Mesothelial cell of epicardium (in vitro differentiated cells): ENCODE results near the gene ASXL1. TPM values are rescaled to one million over a fixed set of nuclear protein-coding genes. Genes with fewer than 3 reads are reported as not detected.
A peak's percentile ranks its signal among the peaks of the same experiment; 100 is the strongest.

ENCODE experiments used
- DNase-seq, 2 experiments: peaks; one replicate each; pipeline ENCODE4 v3.0.0; 2021; ENCODE audit warnings: low spot score in 2 of 2; ENCODE audit not compliant: unreplicated experiment in 2 of 2
- H3K27ac Mint-ChIP-seq: 2 replicates; pipeline ENCODE4 v1.8.0; 2021; ENCODE audit warnings: mixed read lengths
- H3K27me3 Mint-ChIP-seq: 2 replicates; pipeline ENCODE4 v1.8.0; 2021; ENCODE audit warnings: low read depth, mixed read lengths
- H3K36me3 Mint-ChIP-seq: 2 replicates; pipeline ENCODE4 v1.8.0; 2021; ENCODE audit warnings: mixed read lengths
- H3K4me1 Mint-ChIP-seq: 2 replicates; pipeline ENCODE4 v1.8.0; 2021; ENCODE audit warnings: mixed read lengths
- H3K4me3 Mint-ChIP-seq: 2 replicates; pipeline ENCODE4 v1.8.0; 2021; ENCODE audit warnings: mild to moderate bottlenecking, moderate library complexity, mixed read lengths
- H3K9me3 Mint-ChIP-seq: 2 replicates; pipeline ENCODE4 v1.8.0; 2021; ENCODE audit warnings: mixed read lengths
- CTCF ChIP-seq: fragments of 200-600 bp; sonication (generic); IDR thresholded peaks from one replicate; pipeline ENCODE4 v1.5.0; 2021; ENCODE audit warnings: antibody characterized with exemption; ENCODE audit not compliant: unreplicated experiment
- total RNA-seq: library from RNA; stranded (reverse); gene quantifications from 3 replicates; pipeline ENCODE4 v1.2.1, GENCODE V29; 2021

ASXL1 gene
- total RNA-seq = 173 to 182 TPM (median 173 TPM) in 3 replicates

- H3K9me3 Mint-ChIP-seq = no peaks in the 10 kb centered on the region
- H3K36me3 Mint-ChIP-seq = no peaks in the 10 kb centered on the region
- H3K4me3 Mint-ChIP-seq = peak within 1 kb of the TSS; percentile 95
- no peak for TF ChIP-seq CTCF
- no peaks in the 10 kb centered on the region for H3K27me3 Mint-ChIP-seq
- peak within 1 kb of the TSS; percentile 99 for H3K27ac Mint-ChIP-seq
- peaks cover 39% of the 10 kb centered on the region for H3K4me1 Mint-ChIP-seq
- peak; percentile 98 to 99 for DNase-seq
Measured at GRCh38 chr20:32357869-32358631, at the start of gene ASXL1. Gene ASXL1, plus strand, starts transcription at chr20:32358331. Its CDS starts 445 bp downstream, at chr20:32358776.

- H3K9me3 Mint-ChIP-seq = no peaks in the 10 kb centered on the region
- TF ChIP-seq CTCF = no peak
- H3K4me3 Mint-ChIP-seq = no peak overlapping the region
- H3K27ac Mint-ChIP-seq = no peak overlapping the region
- no peak for DNase-seq
- no peaks in the 10 kb centered on the region for H3K4me1 Mint-ChIP-seq
- H3K27me3 Mint-ChIP-seq = no peaks in the 10 kb centered on the region
- H3K36me3 Mint-ChIP-seq = peaks cover 37% of the 10 kb centered on the region
Measured at GRCh38 chr20:32312718-32313424, 45.3 kb upstream of the ASXL1 start.

- TF ChIP-seq CTCF = no peak
- no peak overlapping the region for H3K27ac Mint-ChIP-seq
- no peaks in the 10 kb centered on the region for H3K27me3 Mint-ChIP-seq
- H3K36me3 Mint-ChIP-seq = peaks cover 41% of the 10 kb centered on the region
- no peaks in the 10 kb centered on the region for H3K9me3 Mint-ChIP-seq
- no peaks in the 10 kb centered on the region for H3K4me1 Mint-ChIP-seq
- no peak overlapping the region for H3K4me3 Mint-ChIP-seq
- no peak for DNase-seq
Measured at GRCh38 chr20:32314768-32315167, 43.4 kb upstream of the ASXL1 start.

GRCh38 chr20:32315399-32315798, 42.7 kb upstream of the ASXL1 start:
- DNase-seq = no peak
- Mint-ChIP-seq H3K27ac (no peak overlapping the region), H3K4me3 (no peak overlapping the region), H3K36me3 (peaks cover 34% of the 10 kb centered on the region), H3K4me1 (no peaks in the 10 kb centered on the region), H3K27me3 (no peaks in the 10 kb centered on the region), H3K9me3 (no peaks in the 10 kb centered on the region)
- TF ChIP-seq CTCF = no peak

GRCh38 chr20:32315891-32316290, 42.2 kb upstream of the ASXL1 start:
- no peak for TF ChIP-seq CTCF
- Mint-ChIP-seq H3K4me3 (no peak overlapping the region), H3K27ac (no peak overlapping the region)

More at GRCh38 chr20:32315891-32316290, 42.2 kb upstream of the ASXL1 start:
- Mint-ChIP-seq H3K36me3 (peaks cover 33% of the 10 kb centered on the region), H3K27me3 (no peaks in the 10 kb centered on the region), H3K9me3 (no peaks in the 10 kb centered on the region), H3K4me1 (no peaks in the 10 kb centered on the region)
- DNase-seq = no peak
